HG03571 (cell line): ENCODE measurements around the gene HSD17B12.
"Not testable (repeated sequence)": the region's sequence is repeated elsewhere in the genome, so short reads cannot be mapped to it uniquely, and the experiment has no call there.

Experiments
- ATAC-seq: cut with Tn5 transposase; IDR thresholded peaks from one replicate; pipeline ENCODE4 v1.9.1; 2021; ENCODE audit not compliant: unreplicated experiment

Gene HSD17B12

GRCh38 chr11:43738600-43739409, 58.3 kb downstream of the HSD17B12 start:
- no peak for ATAC-seq

- no peak for ATAC-seq
Observed at GRCh38 chr11:43746670-43747069, 66.1 kb downstream of the HSD17B12 start.

GRCh38 chr11:43747130-43747802, 66.7 kb downstream of the HSD17B12 start:
- ATAC-seq: no peak

GRCh38 chr11:43748095-43748494, 67.6 kb downstream of the HSD17B12 start:
- no peak for ATAC-seq

GRCh38 chr11:43751726-43752125, 71.2 kb downstream of the HSD17B12 start:
- no peak for ATAC-seq

- ATAC-seq: no peak
Observed at GRCh38 chr11:43756575-43756974, 76.0 kb downstream of the HSD17B12 start.

- no peak for ATAC-seq
Observed at GRCh38 chr11:43758927-43759326, 78.4 kb downstream of the HSD17B12 start.

GRCh38 chr11:43760902-43761301, 80.4 kb downstream of the HSD17B12 start:
- no peak for ATAC-seq

GRCh38 chr11:43765194-43765593, 84.7 kb downstream of the HSD17B12 start:
- no peak for ATAC-seq

- not testable (repeated sequence) for ATAC-seq
Observed at GRCh38 chr11:43768654-43769053, 88.1 kb downstream of the HSD17B12 start.

GRCh38 chr11:43770173-43770572, 89.6 kb downstream of the HSD17B12 start:
- no peak for ATAC-seq

GRCh38 chr11:43772733-43773132, 92.2 kb downstream of the HSD17B12 start:
- ATAC-seq: no peak

- no peak for ATAC-seq
Observed at GRCh38 chr11:43774786-43775185, 94.2 kb downstream of the HSD17B12 start.

- ATAC-seq: no peak
Observed at GRCh38 chr11:43779306-43779705, 98.8 kb downstream of the HSD17B12 start.

GRCh38 chr11:43784301-43784700, 103.8 kb downstream of the HSD17B12 start:
- no peak for ATAC-seq

GRCh38 chr11:43784866-43785265, 104.3 kb downstream of the HSD17B12 start:
- ATAC-seq: no peak

GRCh38 chr11:43785318-43785717, 104.8 kb downstream of the HSD17B12 start:
- no peak for ATAC-seq

GRCh38 chr11:43786016-43786415, 105.5 kb downstream of the HSD17B12 start:
- no peak for ATAC-seq

GRCh38 chr11:43787824-43788223, 107.3 kb downstream of the HSD17B12 start:
- ATAC-seq: no peak

GRCh38 chr11:43788421-43788820, 107.9 kb downstream of the HSD17B12 start:
- no peak for ATAC-seq

- no peak for ATAC-seq
Observed at GRCh38 chr11:43789700-43790443, 109.3 kb downstream of the HSD17B12 start.

GRCh38 chr11:43790444-43790794, 109.9 kb downstream of the HSD17B12 start:
- no peak for ATAC-seq
